Trophoblast cell (in vitro differentiated cells and primary cell): ENCODE data around the gene ARID3B.
A peak's percentile ranks its signal among the peaks of the same experiment; 100 is the strongest.

Experiments used
- DNase-seq, 2 donors: peaks; one replicate each; pipeline ENCODE4 v3.0.0-alpha.2; 2016
- H2AFZ ChIP-seq: 2 replicates; pipeline ENCODE4 v1.6.1; 2013; ENCODE audit warnings: low read length, moderate library complexity, mild to moderate bottlenecking; ENCODE audit not compliant: insufficient read depth, poor library complexity
- H2AK5ac ChIP-seq: 2 replicates; pipeline ENCODE4 v1.6.1; 2013; ENCODE audit warnings: mild to moderate bottlenecking, low read length
- H2BK120ac ChIP-seq: 2 replicates; pipeline ENCODE4 v1.6.1; 2013; ENCODE audit warnings: low read length, mild to moderate bottlenecking, moderate library complexity; ENCODE audit not compliant: insufficient read depth, poor library complexity
- H2BK12ac ChIP-seq: 2 replicates; pipeline ENCODE4 v1.6.1; 2013; ENCODE audit warnings: mild to moderate bottlenecking, low read length, moderate library complexity
- H2BK5ac ChIP-seq: 2 replicates; pipeline ENCODE4 v1.6.1; 2013; ENCODE audit warnings: low read length, low read depth, moderate library complexity, mild to moderate bottlenecking; ENCODE audit not compliant: poor library complexity
- H3K14ac ChIP-seq: 2 replicates; pipeline ENCODE4 v1.6.1; 2013; ENCODE audit warnings: mild to moderate bottlenecking, low read length
- H3K18ac ChIP-seq: 2 replicates; pipeline ENCODE4 v1.6.1; 2013; ENCODE audit warnings: mild to moderate bottlenecking, low read length
- H3K23ac ChIP-seq: 2 replicates; pipeline ENCODE4 v1.6.1; 2013; ENCODE audit warnings: low read length
- H3K27ac ChIP-seq: 2 replicates; pipeline ENCODE4 v1.5.1; 2013; ENCODE audit warnings: low read depth, mild to moderate bottlenecking, inconsistent platforms, low read length, moderate library complexity
- H3K27me3 ChIP-seq: 2 replicates; pipeline ENCODE4 v1.6.1; 2013; ENCODE audit warnings: inconsistent platforms, mild to moderate bottlenecking, low read length, moderate library complexity; ENCODE audit not compliant: insufficient read depth
- H3K36me3 ChIP-seq, 2 experiments: 1 replicate in 1 of 2; 2 replicates in 1 of 2; pipeline ENCODE4 v1.6.1; 2013; ENCODE audit warnings: low read length in 2 of 2, mild to moderate bottlenecking in 2 of 2, moderate library complexity in 1 of 2; ENCODE audit not compliant: insufficient read depth in 2 of 2, control insufficient read depth in 1 of 2
- H3K4ac ChIP-seq: 2 replicates; pipeline ENCODE4 v1.6.1; 2013; ENCODE audit warnings: low read depth, mild to moderate bottlenecking, low read length, moderate library complexity
- H3K4me1 ChIP-seq, 2 experiments: 1 replicate in 1 of 2; 2 replicates in 1 of 2; pipeline ENCODE4 v1.6.1; 2013; ENCODE audit warnings: low read length in 2 of 2, mild to moderate bottlenecking in 2 of 2, moderate library complexity in 1 of 2; ENCODE audit not compliant: insufficient read depth in 2 of 2, control insufficient read depth in 1 of 2
- H3K4me2 ChIP-seq: 2 replicates; pipeline ENCODE4 v1.6.1; 2013; ENCODE audit warnings: inconsistent platforms, mild to moderate bottlenecking, low read length, moderate library complexity
- H3K4me3 ChIP-seq: 2 replicates; pipeline ENCODE4 v1.5.1; 2013; ENCODE audit warnings: mild to moderate bottlenecking, low read depth, low read length, inconsistent platforms
- H3K79me1 ChIP-seq: one replicate; pipeline ENCODE4 v1.6.1; 2013; ENCODE audit warnings: low read length
- H3K79me2 ChIP-seq: 2 replicates; pipeline ENCODE4 v1.6.1; 2013; ENCODE audit warnings: low read length, mild to moderate bottlenecking; ENCODE audit not compliant: control insufficient read depth, insufficient read depth, poor library complexity
- H3K9ac ChIP-seq: 2 replicates; pipeline ENCODE4 v1.6.1; 2013; ENCODE audit warnings: mild to moderate bottlenecking, low read length
- H3K9me3 ChIP-seq: 2 replicates; pipeline ENCODE4 v1.6.1; 2013; ENCODE audit warnings: low read depth, mild to moderate bottlenecking, control low read depth, inconsistent platforms, low read length; ENCODE audit not compliant: insufficient read depth
- H4K12ac ChIP-seq: 2 replicates; pipeline ENCODE4 v1.6.1; 2013; ENCODE audit warnings: low read depth, mild to moderate bottlenecking, low read length, moderate library complexity
- H4K8ac ChIP-seq: 2 replicates; pipeline ENCODE4 v1.6.1; 2013; ENCODE audit warnings: low read depth, mild to moderate bottlenecking, low read length, moderate library complexity
- H4K91ac ChIP-seq: one replicate; pipeline ENCODE4 v1.6.1; 2013; ENCODE audit warnings: low read depth, mild to moderate bottlenecking, low read length, moderate library complexity
- WGBS: extraction: QIAGEN DNeasy Blood & Tissue Kit; methylation state at CpG from one replicate; pipeline ENCODE4 v1.1.7; 2013; ENCODE audit warnings: missing lambda C conversion rate; ENCODE audit not compliant: insufficient read length, insufficient coverage; ENCODE audit errors: extremely low coverage; 5-methylcytosine and 5-hydroxymethylcytosine counted together

Gene ARID3B

DNA sequence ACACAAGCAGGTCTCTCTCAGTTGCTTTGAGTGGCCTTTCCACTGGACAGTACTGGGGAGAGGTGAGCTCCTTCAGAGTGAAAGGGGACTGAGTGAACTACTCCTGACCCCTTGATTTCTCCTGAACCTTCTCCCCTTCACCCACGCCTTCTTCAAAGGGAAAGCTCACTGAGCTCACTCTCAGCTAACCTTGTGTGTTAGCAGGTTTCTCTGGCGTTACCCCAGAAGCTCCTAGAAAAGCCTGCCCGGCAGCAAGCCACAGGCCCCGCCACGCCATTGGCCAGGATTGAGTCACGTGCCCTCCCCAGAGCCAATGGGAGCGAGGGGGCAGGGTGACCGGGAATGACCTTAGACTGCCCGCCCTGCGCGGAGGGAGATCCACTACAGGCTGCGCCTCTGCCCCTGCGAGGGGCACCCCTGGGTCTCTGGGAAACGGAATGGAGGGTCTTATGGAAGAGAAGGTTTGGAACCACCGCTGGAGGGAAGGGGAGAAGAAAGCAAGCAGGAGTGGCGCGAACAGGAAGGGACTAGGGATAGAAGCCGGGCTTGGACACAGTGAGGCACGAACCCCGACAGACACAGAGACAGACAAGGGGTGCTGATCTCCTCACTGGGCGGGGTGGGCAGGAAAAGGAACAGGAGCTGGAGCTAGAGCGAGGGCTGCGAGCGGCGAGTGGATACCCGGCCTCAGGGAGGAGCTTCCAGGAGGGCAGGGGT lies 57.3 kb downstream of the ARID3B start:
- Histone ChIP-seq H3K18ac (no peak overlapping the region), H2AFZ (no peak overlapping the region), H3K4ac (no peak overlapping the region), H4K12ac (no peak overlapping the region), H2AK5ac (no peak overlapping the region), H3K9ac (no peak overlapping the region), H2BK12ac (no peak overlapping the region), H3K79me1 (no peaks in the 10 kb centered on the region), H3K27me3 (no peaks in the 10 kb centered on the region), H3K27ac (no peak overlapping the region), H4K8ac (no peak overlapping the region), H3K4me2 (peak overlapping the region; percentile 53), H3K23ac (no peak overlapping the region), H3K9me3 (peaks cover 3% of the 10 kb centered on the region), H3K14ac (no peak overlapping the region), H3K36me3 (peaks cover 40 to 52% of the 10 kb centered on the region in 2 experiments), H3K79me2 (no peaks in the 10 kb centered on the region), H4K91ac (no peak overlapping the region), H2BK120ac (no peak overlapping the region), H3K4me1 (peaks cover 3 to 4% of the 10 kb centered on the region in 2 experiments), H3K4me3 (no peak overlapping the region), H2BK5ac (no peak overlapping the region)
- no CpG with 5 or more reads among the region's 26 CpGs for WGBS
- DNase-seq, result peak; percentile 68 to 83

GRCh38 chr15:74599156-74599555 lies 58.1 kb downstream of the ARID3B start:
- WGBS, result no CpG with 5 or more reads among the region's 15 CpGs
- Histone ChIP-seq H3K9ac (no peak overlapping the region), H3K18ac (no peak overlapping the region), H3K79me2 (no peaks in the 10 kb centered on the region), H2BK120ac (no peak overlapping the region), H4K8ac (no peak overlapping the region), H3K4me1 (peaks cover 3% of the 10 kb centered on the region in 2 experiments), H3K27ac (no peak overlapping the region), H3K4me3 (no peak overlapping the region), H3K4me2 (no peak overlapping the region), H3K23ac (no peak overlapping the region), H2AFZ (no peak overlapping the region), H3K27me3 (no peaks in the 10 kb centered on the region), H2AK5ac (no peak overlapping the region), H2BK5ac (no peak overlapping the region), H4K91ac (no peak overlapping the region), H2BK12ac (no peak overlapping the region), H3K9me3 (peaks cover 3% of the 10 kb centered on the region), H3K4ac (no peak overlapping the region), H3K14ac (no peak overlapping the region), H3K36me3 (peaks cover 37 to 45% of the 10 kb centered on the region in 2 experiments), H4K12ac (no peak overlapping the region), H3K79me1 (no peaks in the 10 kb centered on the region)
- no peak for DNase-seq

- Histone ChIP-seq H3K9me3 (peaks cover 5% of the 10 kb centered on the region), H3K79me1 (no peaks in the 10 kb centered on the region), H3K36me3 (peaks cover 13 to 17% of the 10 kb centered on the region in 2 experiments), H3K79me2 (no peaks in the 10 kb centered on the region), H3K27me3 (no peaks in the 10 kb centered on the region), H2BK120ac (no peak overlapping the region), H3K9ac (no peak overlapping the region), H3K27ac (no peak overlapping the region), H4K91ac (no peak overlapping the region), H4K12ac (no peak overlapping the region), H3K4ac (no peak overlapping the region), H3K14ac (no peak overlapping the region), H3K4me3 (peak overlapping the region; percentile 26), H2AK5ac (no peak overlapping the region), H2BK12ac (no peak overlapping the region), H2AFZ (no peak overlapping the region), H3K4me2 (no peak overlapping the region), H3K18ac (no peak overlapping the region), H3K23ac (no peak overlapping the region), H4K8ac (no peak overlapping the region), H2BK5ac (no peak overlapping the region), H3K4me1 (peaks cover 3% of the 10 kb centered on the region in 2 experiments)
- DNase-seq, result no peak
- no CpG with 5 or more reads among the region's 13 CpGs for WGBS
Measured at GRCh38 chr15:74603026-74603788, 62.2 kb downstream of the ARID3B start.

DNA sequence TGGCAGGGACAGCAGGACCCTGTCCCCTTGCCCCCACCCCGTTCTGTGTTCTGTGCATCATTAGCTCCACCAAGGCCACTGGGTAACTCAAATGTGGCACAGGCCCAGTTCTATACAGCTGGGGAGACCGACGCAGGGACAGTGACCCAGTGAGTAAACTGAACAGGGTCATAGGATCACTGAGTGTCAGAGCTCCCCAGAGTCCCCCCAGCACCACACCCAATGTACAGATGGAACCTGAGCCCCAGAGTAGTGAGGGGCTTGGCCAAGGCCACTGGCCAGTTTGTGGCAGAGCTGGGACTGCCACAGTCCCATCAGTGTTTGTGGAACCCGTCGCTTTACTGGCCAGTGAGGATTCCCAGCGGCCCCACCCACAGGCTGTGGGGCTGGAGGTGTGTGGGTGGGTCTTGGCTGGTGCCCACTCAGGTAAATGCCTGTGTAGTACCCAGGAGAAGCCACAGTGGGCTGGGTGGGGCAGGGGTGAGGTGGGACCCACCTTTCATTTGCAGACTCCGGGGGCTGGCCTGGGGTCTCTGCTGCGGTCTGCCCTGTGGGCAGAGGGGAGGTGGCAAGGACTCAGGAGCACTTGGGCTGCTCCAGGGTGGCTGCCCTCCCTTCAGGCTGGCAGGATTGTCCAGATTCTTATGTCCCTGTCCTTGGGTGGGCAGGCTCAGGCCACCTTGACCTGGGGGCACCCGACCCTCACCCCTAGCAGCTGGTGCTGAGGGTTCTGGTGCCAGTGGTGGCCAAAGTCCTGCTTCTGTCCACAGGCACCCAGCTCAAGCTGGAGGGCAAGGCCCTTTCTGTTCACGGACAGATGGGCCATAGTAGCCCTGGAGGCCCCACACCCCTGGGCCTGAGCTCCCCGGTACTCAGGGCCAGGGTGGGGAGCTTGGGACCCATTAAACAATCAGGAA lies 63.0 kb downstream of the ARID3B start:
- Histone ChIP-seq H2AFZ (no peak overlapping the region), H3K14ac (no peak overlapping the region), H3K23ac (no peak overlapping the region), H3K4me2 (no peak overlapping the region), H3K9me3 (peaks cover 2% of the 10 kb centered on the region), H3K79me2 (no peaks in the 10 kb centered on the region), H4K91ac (no peak overlapping the region), H3K79me1 (no peaks in the 10 kb centered on the region), H3K27me3 (no peaks in the 10 kb centered on the region), H3K36me3 (peaks cover 4 to 9% of the 10 kb centered on the region in 2 experiments), H3K9ac (no peak overlapping the region), H3K4me3 (no peak overlapping the region), H3K27ac (no peak overlapping the region), H4K8ac (no peak overlapping the region), H2BK12ac (no peak overlapping the region), H3K18ac (no peak overlapping the region), H2AK5ac (no peak overlapping the region), H4K12ac (no peak overlapping the region), H3K4me1 (no peaks in the 10 kb centered on the region), H3K4ac (no peak overlapping the region), H2BK120ac (no peak overlapping the region), H2BK5ac (no peak overlapping the region)
- DNase-seq, result no peak
- WGBS, result no CpG with 5 or more reads among the region's 11 CpGs
